DMS53 treated with DMSO at 0.1 percent for 48 hours (cell line): Measurements from ENCODE around the gene EWSR1.

ENCODE experiments used
- DNase-seq: peaks from one replicate; lab custom pipeline; 2025; ENCODE audit not compliant: unreplicated experiment; lab: John Stamatoyannopoulos, UW

The EWSR1 gene

DNA sequence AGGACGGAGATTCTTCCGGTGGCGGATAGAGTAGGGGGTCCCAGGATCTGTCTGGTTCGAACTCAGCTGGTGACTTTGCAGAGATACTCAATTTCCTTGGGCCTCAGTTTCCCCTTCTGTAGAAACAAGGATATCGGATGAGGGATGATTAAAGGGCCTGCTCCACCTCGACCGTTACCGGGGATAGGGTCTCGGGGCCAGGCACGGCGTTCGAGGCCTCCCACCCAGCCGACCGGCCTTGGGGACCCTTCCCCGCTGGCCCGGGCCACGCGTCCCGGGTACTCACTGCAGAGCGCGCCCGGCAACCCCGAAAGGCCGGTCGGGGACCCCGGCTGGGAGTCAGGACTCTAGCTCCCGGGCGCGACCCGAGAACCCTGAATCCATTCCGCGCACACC lies 608 bp upstream of the EWSR1 start:
- DNase-seq: no peak

DNA sequence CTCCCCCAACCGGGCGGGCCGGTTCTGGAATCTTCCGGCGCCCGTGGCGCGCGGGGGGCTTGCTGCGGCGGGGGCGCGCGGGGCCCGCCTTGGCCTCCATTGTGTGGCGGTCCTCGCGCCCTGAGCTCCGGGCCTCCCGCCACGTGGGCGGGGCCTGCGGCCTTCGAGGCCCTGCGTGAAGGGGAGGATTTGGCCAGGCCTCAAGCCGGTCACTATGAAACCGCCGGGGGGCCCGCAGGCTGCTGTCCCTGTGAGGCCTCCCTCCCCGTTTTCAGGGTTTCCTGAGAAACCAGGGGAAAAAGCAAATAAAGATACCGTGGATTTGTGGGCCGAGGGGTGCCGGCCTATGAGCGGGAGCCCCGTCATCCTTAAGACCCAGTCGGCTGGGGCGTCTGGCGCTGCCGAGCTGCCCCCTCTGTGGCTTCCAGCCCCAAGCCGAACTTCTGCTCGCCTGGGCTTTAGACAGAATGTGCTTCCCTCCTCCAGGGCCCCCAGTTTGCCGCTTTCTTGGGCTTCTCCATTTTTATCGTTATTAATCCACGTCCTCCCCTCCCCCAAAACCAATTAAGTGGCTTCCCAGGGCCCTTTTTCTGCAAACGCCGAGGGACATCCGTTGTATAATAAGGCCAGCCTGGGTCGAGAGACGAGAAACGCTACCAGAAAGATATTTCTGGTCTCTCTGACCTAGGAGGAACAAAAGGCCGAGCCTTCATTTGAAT lies 602 bp downstream of the EWSR1 start:
- no peak for DNase-seq

DNA sequence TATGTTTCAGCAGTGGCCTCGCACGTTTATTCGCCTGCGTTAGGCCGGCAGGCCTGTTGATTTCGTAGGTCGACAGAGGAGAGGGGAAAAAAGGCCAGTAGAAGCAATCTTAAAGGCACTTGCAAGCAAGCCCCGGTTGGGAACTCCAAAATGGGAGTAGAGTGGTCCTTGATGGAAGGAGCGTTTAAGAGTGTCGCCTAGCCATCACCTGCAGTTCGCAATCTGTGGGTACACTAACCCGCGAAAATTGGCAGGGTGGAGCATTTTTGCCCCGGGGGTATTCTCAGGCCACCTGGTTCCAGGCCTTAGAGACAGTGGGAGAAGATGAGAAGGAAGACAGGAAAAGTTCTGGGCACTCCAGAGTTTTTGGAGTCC lies 1.1 kb downstream of the EWSR1 start:
- DNase-seq: no peak

GRCh38 chr22:29269731-29270474 lies 1.8 kb downstream of the EWSR1 start:
- no peak for DNase-seq

- no peak for DNase-seq
Measured at GRCh38 chr22:29270475-29271271, 2.6 kb downstream of the EWSR1 start.

GRCh38 chr22:29272624-29273023 lies 4.6 kb downstream of the EWSR1 start:
- DNase-seq: no peak

DNA sequence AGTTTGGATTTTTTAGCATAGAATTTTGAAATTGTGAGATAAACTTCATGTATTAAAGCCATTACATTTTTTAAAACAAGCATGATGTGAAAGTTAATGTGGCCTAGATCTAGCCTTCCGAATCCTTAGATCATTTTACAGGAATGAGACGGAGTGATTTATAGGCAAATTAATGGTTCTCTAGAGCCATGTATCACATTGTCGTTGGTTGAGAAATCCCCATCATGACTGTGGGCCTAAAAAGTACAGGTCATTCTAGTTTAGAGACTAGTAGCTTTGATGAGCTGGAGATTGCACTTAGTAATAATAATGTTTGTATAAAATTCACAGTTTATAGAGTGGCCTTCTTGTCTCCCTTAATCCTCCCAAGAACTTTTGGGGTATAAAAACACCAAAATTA lies 7.1 kb downstream of the EWSR1 start:
- no peak for DNase-seq

DNA sequence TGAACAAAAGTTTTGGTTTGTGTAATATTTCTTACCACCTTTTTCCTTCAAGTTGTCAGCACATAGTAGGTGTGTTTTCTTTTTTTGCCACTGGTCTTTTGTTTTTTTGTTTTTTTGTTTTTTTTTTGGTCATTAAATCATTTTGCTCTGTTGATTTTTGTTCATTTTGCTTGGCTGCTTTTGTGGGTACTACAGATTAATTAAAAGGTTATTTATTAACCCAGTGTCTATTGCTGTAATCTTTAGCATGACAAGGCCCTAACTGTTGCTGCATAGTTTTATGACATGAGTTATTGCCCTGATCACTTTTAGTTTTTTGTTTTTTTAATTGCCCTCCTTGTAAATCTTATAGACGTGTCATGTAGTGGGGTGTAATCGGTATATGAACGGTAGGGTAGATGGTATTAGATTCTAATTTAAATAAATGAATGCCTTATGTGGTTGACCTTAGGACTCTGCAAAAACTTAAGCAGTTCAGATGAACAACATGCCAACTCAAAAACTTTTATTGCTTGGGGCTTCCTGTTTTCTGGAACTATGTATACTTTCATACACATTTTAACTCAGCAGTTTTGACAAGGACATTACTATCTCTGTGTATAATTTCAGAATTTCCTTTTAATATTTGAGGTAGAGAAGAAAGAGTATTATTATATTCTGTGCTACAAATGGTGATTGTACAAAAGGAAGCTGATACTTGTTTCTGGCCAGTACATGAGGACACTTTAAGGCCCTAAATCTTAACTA lies 7.9 kb downstream of the EWSR1 start:
- DNase-seq: no peak

GRCh38 chr22:29277927-29278326 lies 9.9 kb downstream of the EWSR1 start:
- DNase-seq: no peak

GRCh38 chr22:29284196-29284595 lies 16.1 kb downstream of the EWSR1 start:
- no peak for DNase-seq

DNA sequence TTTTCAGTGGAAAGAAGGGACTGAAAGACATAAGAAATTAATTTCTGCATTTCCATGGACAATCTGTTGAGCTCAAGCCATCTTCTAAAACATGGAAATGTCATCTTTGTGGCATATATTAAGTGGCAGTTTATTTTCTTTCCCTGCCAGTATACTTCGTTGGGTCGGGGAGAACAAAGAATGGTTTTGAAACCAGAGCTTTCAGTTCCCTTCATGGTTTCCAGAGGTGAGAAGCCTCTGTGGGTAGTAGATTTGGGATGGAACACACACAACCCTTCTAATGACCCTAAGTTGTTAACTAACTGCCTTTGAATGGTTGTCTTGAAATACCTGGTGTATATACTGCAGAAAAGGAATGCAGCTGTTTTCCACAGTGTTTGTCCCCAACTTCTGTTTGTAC lies 20.8 kb downstream of the EWSR1 start:
- DNase-seq: no peak

GRCh38 chr22:29290061-29290460 lies 22.0 kb downstream of the EWSR1 start:
- no peak for DNase-seq

GRCh38 chr22:29291215-29291614 lies 23.1 kb downstream of the EWSR1 start:
- DNase-seq: no peak

- DNase-seq: no peak
Measured at GRCh38 chr22:29292379-29292778, 24.3 kb downstream of the EWSR1 start.

DNA sequence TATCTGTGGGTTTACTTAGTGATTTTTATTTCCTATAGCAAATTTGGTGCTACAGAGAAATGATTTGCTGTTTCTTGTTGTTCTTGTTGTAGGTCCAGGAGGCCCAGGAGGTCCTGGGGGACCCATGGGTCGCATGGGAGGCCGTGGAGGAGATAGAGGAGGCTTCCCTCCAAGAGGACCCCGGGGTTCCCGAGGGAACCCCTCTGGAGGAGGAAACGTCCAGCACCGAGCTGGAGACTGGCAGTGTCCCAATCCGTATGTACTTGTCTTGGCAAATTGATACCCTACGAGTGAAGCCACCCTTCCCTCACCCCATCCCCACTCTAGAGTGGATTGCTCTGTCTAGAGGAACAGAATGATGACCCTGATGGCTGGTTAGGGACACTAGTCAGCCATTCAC lies 30.6 kb downstream of the EWSR1 start:
- no peak for DNase-seq

DNA sequence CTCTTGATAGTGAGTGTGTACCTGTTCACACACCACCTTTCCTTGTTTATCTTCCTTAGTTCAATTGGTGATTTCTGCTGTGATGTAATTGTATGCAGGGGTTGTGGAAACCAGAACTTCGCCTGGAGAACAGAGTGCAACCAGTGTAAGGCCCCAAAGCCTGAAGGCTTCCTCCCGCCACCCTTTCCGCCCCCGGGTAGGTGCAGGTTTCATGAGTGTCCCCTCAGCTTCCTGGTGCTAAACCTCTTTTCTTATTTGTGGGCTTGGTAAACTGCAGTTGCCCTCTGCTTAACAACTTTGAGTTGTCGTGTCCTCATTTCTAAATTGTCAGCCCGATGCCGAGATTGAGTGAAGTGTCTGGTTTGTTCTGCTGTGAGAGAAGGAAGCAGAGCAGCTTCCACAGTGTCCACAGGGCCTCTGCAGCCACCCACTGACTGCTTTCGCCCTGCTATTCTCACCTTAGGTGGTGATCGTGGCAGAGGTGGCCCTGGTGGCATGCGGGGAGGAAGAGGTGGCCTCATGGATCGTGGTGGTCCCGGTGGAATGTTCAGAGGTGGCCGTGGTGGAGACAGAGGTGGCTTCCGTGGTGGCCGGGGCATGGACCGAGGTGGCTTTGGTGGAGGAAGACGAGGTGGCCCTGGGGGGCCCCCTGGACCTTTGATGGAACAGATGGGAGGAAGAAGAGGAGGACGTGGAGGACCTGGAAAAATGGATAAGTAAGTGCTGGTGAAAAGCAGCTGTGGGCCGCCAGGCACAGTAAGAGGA lies 31.2 kb downstream of the EWSR1 start:
- no peak for DNase-seq

GRCh38 chr22:29300467-29300806 lies 32.4 kb downstream of the EWSR1 start:
- DNase-seq: no peak

DNA sequence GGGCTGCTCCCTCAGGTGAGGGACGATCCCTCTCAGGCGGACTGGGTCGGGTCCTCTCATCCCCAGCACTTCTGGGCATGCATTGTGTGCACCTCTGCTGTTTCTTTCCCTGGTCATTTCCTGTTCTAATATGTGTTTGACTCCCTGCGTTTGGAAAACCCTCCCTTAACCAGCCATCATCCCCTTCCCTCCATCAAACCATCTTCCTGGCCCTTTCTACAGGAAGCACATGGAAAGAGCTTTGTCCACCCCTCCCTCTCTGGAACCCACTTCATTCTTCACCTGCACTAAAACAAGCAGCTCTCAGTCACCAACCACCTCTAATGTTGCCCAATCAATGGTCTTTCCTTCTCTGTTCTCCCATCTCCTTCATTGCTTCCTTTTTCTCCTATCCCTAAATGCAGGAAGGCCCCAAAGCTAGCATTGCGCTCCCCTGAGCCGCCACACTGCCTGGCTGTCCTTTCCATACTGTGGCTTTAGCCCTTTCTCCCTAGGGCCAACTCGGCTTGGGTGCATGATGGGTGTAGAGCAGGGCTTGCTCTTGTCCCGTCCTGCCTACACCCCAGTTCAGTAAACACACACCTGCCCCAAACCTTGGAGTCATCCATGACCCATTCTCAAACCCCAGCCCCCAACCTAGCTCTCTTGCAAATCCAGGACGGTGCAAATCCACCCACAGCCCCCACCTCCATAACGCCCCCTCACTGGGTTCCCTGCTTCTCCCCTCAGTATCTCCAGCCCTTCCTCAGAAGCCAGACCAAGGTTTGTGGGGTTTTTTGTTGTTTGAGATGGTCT lies 32.9 kb downstream of the EWSR1 start:
- no peak for DNase-seq

DNA sequence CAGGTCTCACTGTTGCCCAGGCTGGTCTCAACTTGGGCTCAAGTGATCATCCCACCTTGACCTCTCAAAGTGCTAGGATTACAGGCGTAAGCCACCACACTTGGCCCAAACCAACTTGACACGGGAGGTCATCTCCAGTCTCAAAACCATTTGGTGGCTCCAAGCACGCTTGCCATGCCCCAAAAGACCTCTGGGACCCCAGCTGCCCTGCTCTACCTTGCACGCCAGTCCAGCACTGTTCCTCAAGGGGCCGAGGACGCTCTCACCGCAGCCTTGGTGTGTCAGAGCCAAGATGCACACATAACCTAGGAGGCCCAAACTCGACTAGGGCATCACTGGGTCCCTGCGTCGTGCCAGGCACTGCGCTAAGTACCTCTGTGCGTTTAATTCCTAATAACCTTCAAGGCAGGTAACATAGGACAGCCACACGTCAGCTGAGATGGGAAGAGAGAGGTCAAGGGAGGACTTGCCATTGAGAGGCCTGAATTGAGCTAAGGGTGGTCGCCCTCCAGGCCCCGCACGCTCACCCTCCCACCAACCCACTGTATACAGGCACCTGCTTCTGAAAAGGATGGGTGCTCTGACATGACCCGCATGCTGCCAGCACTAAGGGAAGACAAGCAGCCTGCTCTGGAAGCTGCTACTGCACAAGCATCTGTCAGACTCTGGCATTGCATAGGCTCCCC lies 33.8 kb downstream of the EWSR1 start:
- no peak for DNase-seq

- DNase-seq: no peak
Measured at GRCh38 chr22:29302402-29302680, 34.3 kb downstream of the EWSR1 start.
